Measurements from ENCODE around the gene MTERF1. TPM values are rescaled to one million over a fixed set of nuclear protein-coding genes. Genes with fewer than 3 reads are reported as not detected.
A peak's percentile ranks its signal among the peaks of the same experiment; 100 is the strongest.

MTERF1 gene
- polyA plus RNA-seq, 1 of the 3 experiments (the other 2 are of a cell fraction): 6.1 TPM

DNA sequence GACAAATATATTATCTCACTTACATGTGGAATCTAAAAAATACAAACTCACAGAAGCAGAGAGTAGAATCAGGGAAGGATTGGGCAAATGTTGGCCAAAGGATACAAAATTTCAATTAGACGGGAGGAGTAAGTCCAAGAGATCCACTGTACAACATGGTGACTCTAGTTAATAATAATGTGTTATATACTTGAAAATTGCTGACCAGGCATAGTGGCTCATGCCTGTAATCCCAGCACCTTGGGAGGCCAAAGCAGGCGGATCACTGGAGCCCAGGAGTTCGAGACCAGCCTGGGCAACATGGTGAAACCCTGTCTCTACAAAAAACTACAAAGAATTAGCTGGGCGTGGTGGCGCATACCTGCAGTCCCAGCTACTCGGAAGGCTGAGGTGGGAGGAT lies 16.4 kb downstream of the MTERF1 start:
- no peaks in the 10 kb centered on the region for H3K9me3 ChIP-seq
- ChIA-PET POLR2A (no interaction called here), CTCF (interaction anchor here (1.0 to 2.2 kb wide), 2 partner anchors 17 to 34 kb away, joined by 4 to 11 read pairs; partner anchors contain the start of gene MTERF1)
- no peaks in the 10 kb centered on the region; the same call in 1 of the 2 replicates for H4K20me1 ChIP-seq (ENCODE audit: insufficient read depth)
- H3K27ac ChIP-seq (ENCODE audit: low read depth in 2 of 2, low read length in 1 of 2): no peak overlapping the region
- no peak overlapping the region for H3K9ac ChIP-seq
- no peaks in the 10 kb centered on the region; a peak in 3 of 4 replicates for H3K4me1 ChIP-seq (ENCODE audit: control insufficient read depth in 1 of 2, insufficient read depth in 2 of 2, low read depth in 1 of 2, low read length in 1 of 2)
- H3K36me3 ChIP-seq (replicated peaks in 1 of 2; ENCODE audit: control insufficient read depth in 1 of 2, insufficient read depth in 2 of 2, low read length in 1 of 2): peaks cover 16 to 19% of the 10 kb centered on the region in 2 experiments
- H3K27me3 ChIP-seq (ENCODE audit: insufficient read depth): no peaks in the 10 kb centered on the region
- TF ChIP-seq SMC3 (IDR thresholded peaks at IDR 0.05; ENCODE audit: low read depth, low read length) (no peak), TEAD4 (IDR thresholded peaks at IDR 0.05; ENCODE audit: borderline replicate concordance, insufficient read depth) (no peak), SIN3A (IDR thresholded peaks at IDR 0.05; ENCODE audit: borderline replicate concordance, low read depth, low read length) (no peak), RAD21 (IDR thresholded peaks at IDR 0.05; ENCODE audit: low read length) (no peak), FOXJ3 (CRISPR knock-in tag; IDR thresholded peaks at IDR 0.05) (no peak), FOXM1 (IDR thresholded peaks at IDR 0.05; ENCODE audit: low read depth) (no peak)
- TF ChIP-seq, protein P1, sequence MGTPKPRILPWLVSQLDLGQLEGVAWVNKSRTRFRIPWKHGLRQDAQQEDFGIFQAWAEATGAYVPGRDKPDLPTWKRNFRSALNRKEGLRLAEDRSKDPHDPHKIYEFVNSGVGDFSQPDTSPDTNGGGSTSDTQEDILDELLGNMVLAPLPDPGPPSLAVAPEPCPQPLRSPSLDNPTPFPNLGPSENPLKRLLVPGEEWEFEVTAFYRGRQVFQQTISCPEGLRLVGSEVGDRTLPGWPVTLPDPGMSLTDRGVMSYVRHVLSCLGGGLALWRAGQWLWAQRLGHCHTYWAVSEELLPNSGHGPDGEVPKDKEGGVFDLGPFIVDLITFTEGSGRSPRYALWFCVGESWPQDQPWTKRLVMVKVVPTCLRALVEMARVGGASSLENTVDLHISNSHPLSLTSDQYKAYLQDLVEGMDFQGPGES (IDR thresholded peaks at IDR 0.05; ENCODE audit: low read depth, low read length): no peak
- TF ChIP-seq, protein P2, sequence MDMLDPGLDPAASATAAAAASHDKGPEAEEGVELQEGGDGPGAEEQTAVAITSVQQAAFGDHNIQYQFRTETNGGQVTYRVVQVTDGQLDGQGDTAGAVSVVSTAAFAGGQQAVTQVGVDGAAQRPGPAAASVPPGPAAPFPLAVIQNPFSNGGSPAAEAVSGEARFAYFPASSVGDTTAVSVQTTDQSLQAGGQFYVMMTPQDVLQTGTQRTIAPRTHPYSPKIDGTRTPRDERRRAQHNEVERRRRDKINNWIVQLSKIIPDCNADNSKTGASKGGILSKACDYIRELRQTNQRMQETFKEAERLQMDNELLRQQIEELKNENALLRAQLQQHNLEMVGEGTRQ (IDR thresholded peaks at IDR 0.05; ENCODE audit: borderline replicate concordance, low read depth, low read length): no peak
- TF ChIP-seq, protein P3, sequence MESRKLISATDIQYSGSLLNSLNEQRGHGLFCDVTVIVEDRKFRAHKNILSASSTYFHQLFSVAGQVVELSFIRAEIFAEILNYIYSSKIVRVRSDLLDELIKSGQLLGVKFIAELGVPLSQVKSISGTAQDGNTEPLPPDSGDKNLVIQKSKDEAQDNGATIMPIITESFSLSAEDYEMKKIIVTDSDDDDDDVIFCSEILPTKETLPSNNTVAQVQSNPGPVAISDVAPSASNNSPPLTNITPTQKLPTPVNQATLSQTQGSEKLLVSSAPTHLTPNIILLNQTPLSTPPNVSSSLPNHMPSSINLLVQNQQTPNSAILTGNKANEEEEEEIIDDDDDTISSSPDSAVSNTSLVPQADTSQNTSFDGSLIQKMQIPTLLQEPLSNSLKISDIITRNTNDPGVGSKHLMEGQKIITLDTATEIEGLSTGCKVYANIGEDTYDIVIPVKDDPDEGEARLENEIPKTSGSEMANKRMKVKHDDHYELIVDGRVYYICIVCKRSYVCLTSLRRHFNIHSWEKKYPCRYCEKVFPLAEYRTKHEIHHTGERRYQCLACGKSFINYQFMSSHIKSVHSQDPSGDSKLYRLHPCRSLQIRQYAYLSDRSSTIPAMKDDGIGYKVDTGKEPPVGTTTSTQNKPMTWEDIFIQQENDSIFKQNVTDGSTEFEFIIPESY (IDR thresholded peaks at IDR 0.05; ENCODE audit: borderline replicate concordance, low read depth): no peak
- peaks cover 4% of the 10 kb centered on the region for H3F3A ChIP-seq (replicated peaks; ENCODE audit: insufficient read depth)
- no peaks in the 10 kb centered on the region for H3K79me2 ChIP-seq (ENCODE audit: insufficient read depth)
- 97% methylated on average over 6 of the region's 6 CpGs for WGBS (ENCODE audit: low lambda C conversion rate)
- DNase-seq: no peak
- H3K4me3 ChIP-seq (ENCODE audit: low read depth in 2 of 2, low read length in 1 of 2): no peak overlapping the region
- no peaks in the 10 kb centered on the region for H3K9me2 ChIP-seq
- no peak overlapping the region for H2AFZ ChIP-seq (ENCODE audit: low read depth)
- H3K4me2 ChIP-seq: no peak overlapping the region

DNA sequence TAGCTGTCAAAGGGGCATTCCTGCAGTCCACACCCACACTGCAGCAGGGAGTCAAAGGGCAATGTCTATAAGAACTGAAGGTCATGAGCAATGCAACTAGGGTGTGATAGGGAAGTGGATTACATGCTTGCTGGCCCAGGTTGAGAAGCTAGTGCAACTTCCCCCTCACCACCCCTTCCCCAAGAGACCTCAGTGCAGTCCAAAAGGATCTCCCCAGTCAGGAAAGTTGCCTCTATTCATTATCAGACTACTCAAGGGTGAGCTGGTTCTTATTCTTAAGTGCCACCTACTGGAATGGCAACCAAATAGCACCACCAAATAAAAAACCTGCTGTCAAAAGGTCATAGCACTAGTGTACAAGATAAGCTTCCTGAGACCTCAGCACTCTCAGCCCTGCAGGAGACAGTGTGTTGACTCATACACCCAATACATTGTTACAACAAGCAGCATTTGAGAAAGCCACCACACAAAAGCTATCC lies 28.2 kb downstream of the MTERF1 start:
- peaks cover 7% of the 10 kb centered on the region; the same call in 1 of the 2 replicates for H3K79me2 ChIP-seq (ENCODE audit: insufficient read depth)
- no peaks in the 10 kb centered on the region for H3K27me3 ChIP-seq (ENCODE audit: insufficient read depth)
- H3K9me2 ChIP-seq: no peaks in the 10 kb centered on the region
- ChIA-PET POLR2A (no interaction called here), CTCF (interaction anchor here (0.8 to 3.3 kb wide), 7 partner anchors 9 to 1206 kb away, joined by 3 to 12 read pairs (median 5); partner anchors contain the start of gene MTERF1)
- DNase-seq: no peak
- no peak overlapping the region for H2AFZ ChIP-seq (ENCODE audit: low read depth)
- no peaks in the 10 kb centered on the region for H4K20me1 ChIP-seq (ENCODE audit: insufficient read depth)
- TF ChIP-seq FOXJ3 (CRISPR knock-in tag; IDR thresholded peaks at IDR 0.05) (no peak), NFIC (IDR thresholded peaks at IDR 0.05; ENCODE audit: borderline replicate concordance) (no peak), SIN3A (IDR thresholded peaks at IDR 0.05; ENCODE audit: borderline replicate concordance, low read depth, low read length) (no peak), JUND (IDR thresholded peaks at IDR 0.05) (no peak), TCF12 (IDR thresholded peaks at IDR 0.05) (no peak), RAD21 (IDR thresholded peaks at IDR 0.05; ENCODE audit: low read length) (0 out of 2 replicates have a peak, but pooled peaks have one; percentile 14)
- TF ChIP-seq, protein P3 (IDR thresholded peaks at IDR 0.05; ENCODE audit: borderline replicate concordance, low read depth): no peak
- TF ChIP-seq, protein P4, sequence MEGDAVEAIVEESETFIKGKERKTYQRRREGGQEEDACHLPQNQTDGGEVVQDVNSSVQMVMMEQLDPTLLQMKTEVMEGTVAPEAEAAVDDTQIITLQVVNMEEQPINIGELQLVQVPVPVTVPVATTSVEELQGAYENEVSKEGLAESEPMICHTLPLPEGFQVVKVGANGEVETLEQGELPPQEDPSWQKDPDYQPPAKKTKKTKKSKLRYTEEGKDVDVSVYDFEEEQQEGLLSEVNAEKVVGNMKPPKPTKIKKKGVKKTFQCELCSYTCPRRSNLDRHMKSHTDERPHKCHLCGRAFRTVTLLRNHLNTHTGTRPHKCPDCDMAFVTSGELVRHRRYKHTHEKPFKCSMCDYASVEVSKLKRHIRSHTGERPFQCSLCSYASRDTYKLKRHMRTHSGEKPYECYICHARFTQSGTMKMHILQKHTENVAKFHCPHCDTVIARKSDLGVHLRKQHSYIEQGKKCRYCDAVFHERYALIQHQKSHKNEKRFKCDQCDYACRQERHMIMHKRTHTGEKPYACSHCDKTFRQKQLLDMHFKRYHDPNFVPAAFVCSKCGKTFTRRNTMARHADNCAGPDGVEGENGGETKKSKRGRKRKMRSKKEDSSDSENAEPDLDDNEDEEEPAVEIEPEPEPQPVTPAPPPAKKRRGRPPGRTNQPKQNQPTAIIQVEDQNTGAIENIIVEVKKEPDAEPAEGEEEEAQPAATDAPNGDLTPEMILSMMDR (IDR thresholded peaks at IDR 0.05): peak; percentile 23; the same call in 1 of the 2 replicates
- H3K4me3 ChIP-seq (ENCODE audit: low read depth in 2 of 2, low read length in 1 of 2): no peak overlapping the region
- no peaks in the 10 kb centered on the region for H3F3A ChIP-seq (replicated peaks; ENCODE audit: insufficient read depth)
- no peak overlapping the region for H3K4me2 ChIP-seq
- H3K4me1 ChIP-seq (ENCODE audit: control insufficient read depth in 1 of 2, insufficient read depth in 2 of 2, low read depth in 1 of 2, low read length in 1 of 2): no peaks in the 10 kb centered on the region
- H3K9ac ChIP-seq: no peak overlapping the region
- no peak overlapping the region for H3K27ac ChIP-seq (ENCODE audit: low read depth in 2 of 2, low read length in 1 of 2)
- H3K36me3 ChIP-seq (replicated peaks in 1 of 2; ENCODE audit: control insufficient read depth in 1 of 2, insufficient read depth in 2 of 2, low read length in 1 of 2): peaks cover 0 to under 1% of the 10 kb centered on the region in 2 experiments
- peaks cover 12% of the 10 kb centered on the region for H3K9me3 ChIP-seq
